Activated T-helper 2 cell treated with anti-CD3 and anti-CD28 coated beads, Interferon-gamma antibody, Interleukin-2, Interleukin-4, amounts not matched to agents 10 μg/mL and 5 μg/mL and 100 μg/mL, durations not matched to agents 14 hours and 24 hours and 36 hours (primary cell): ENCODE results near the gene E4F1. TPM values are rescaled to one million over a fixed set of nuclear protein-coding genes. Genes with fewer than 3 reads are reported as not detected.
A peak's percentile ranks its signal among the peaks of the same experiment; 100 is the strongest.

Experiments
- DNase-seq: peaks from one replicate; pipeline ENCODE4 v3.0.0; 2021; ENCODE audit warnings: low spot score
- H3K27ac Mint-ChIP-seq: one replicate; pipeline ENCODE4 v1.8.0; 2021; ENCODE audit warnings: mixed read lengths
- H3K27me3 Mint-ChIP-seq: one replicate; pipeline ENCODE4 v1.8.0; 2021; ENCODE audit warnings: low read depth, mixed read lengths
- H3K36me3 Mint-ChIP-seq: one replicate; pipeline ENCODE4 v1.8.0; 2021; ENCODE audit warnings: low read depth, mixed read lengths
- H3K4me1 Mint-ChIP-seq: one replicate; pipeline ENCODE4 v1.8.0; 2021; ENCODE audit warnings: low read depth, mixed read lengths
- H3K4me3 Mint-ChIP-seq: one replicate; pipeline ENCODE4 v1.8.0; 2021; ENCODE audit warnings: low read depth, mild to moderate bottlenecking, moderate library complexity, mixed read lengths
- H3K9me3 Mint-ChIP-seq: one replicate; pipeline ENCODE4 v1.8.0; 2021; ENCODE audit warnings: mixed read lengths
- intact Hi-C: fragments of 100-400 bp; cut with micrococcal nuclease; formaldehyde crosslinking; loops from one replicate; pipeline ENCODE4 v1.15.1; 2023
- total RNA-seq: library from RNA; stranded (reverse); gene quantifications from 2 replicates; pipeline ENCODE4 v1.2.3, GENCODE V29; 2022

E4F1 gene, protein sequence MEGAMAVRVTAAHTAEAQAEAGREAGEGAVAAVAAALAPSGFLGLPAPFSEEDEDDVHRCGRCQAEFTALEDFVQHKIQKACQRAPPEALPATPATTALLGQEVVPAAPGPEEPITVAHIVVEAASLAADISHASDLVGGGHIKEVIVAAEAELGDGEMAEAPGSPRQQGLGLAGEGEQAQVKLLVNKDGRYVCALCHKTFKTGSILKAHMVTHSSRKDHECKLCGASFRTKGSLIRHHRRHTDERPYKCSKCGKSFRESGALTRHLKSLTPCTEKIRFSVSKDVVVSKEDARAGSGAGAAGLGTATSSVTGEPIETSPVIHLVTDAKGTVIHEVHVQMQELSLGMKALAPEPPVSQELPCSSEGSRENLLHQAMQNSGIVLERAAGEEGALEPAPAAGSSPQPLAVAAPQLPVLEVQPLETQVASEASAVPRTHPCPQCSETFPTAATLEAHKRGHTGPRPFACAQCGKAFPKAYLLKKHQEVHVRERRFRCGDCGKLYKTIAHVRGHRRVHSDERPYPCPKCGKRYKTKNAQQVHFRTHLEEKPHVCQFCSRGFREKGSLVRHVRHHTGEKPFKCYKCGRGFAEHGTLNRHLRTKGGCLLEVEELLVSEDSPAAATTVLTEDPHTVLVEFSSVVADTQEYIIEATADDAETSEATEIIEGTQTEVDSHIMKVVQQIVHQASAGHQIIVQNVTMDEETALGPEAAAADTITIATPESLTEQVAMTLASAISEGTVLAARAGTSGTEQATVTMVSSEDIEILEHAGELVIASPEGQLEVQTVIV
- total RNA-seq, result 29.3 and 30.0 TPM in 2 replicates

DNA sequence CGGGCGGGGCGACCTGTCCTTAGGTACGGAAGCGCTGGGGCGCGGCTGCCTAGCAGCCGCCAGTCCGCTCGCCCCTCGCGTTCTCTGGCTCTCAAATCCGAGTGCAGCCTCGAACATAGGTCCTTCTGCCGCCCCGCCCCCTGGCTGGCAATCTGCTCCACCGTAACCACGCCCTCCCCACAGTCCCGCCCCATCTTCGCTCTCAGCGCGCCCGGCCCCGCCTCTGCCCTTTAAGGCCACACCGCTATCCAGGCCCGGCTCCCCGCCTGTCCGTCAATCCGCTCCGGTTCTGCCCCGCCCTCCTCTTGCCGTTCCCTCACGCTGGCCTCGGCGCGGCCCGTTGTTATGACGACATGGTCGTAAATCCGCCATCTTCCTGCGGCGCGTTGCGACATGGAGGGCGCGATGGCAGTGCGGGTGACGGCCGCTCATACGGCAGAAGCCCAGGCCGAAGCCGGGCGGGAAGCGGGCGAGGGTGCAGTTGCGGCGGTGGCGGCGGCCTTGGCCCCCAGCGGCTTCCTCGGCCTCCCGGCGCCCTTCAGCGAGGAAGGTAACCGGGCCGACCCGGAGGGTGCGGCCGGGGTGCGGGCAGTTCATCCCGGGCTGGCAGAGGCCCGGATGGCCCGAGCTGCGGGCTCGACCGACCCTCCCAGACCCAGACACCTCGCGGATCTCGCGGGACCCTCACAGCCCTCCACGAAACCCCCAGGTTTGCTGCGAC, at the start of gene E4F1:
E4F1 (plus strand) TSS at position 371 of the 721 bp plus-strand sequence; CDS start at position 394, 23 bp downstream.
- Mint-ChIP-seq H3K9me3 (no peaks in the 10 kb centered on the region), H3K4me3 (peak within 1 kb of the TSS; percentile 82), H3K36me3 (peaks cover 5% of the 10 kb centered on the region), H3K27me3 (no peaks in the 10 kb centered on the region), H3K4me1 (peaks cover 8% of the 10 kb centered on the region), H3K27ac (peak within 1 kb of the TSS; percentile 75)
- intact Hi-C loops, result loop anchor here (1.0 to 2.0 kb wide), 4 partner anchors 8 to 289 kb away; partner anchors contain the start of genes ATP6V0C, MLST8 and RNPS1
- peak; percentile 100 for DNase-seq

DNA sequence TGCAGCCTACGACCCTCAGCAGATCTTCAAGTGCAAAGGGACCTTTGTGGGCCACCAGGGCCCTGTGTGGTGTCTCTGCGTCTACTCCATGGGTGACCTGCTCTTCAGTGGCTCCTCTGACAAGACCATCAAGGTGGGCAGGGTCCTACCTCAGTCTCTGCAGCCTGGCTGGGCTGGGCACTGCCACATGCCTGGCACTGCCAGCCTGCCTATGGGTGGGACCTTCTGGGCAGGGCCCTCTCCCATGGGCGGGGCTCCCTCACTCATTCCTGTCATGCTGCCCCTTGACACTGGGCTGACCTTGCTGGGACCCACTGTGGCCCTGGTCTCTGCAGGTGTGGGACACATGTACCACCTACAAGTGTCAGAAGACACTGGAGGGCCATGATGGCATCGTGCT, 49.5 kb upstream of the E4F1 start:
- Mint-ChIP-seq H3K9me3 (no peaks in the 10 kb centered on the region), H3K27ac (no peak overlapping the region), H3K4me1 (no peaks in the 10 kb centered on the region), H3K27me3 (no peaks in the 10 kb centered on the region), H3K4me3 (no peak overlapping the region), H3K36me3 (peaks cover 20% of the 10 kb centered on the region)
- intact Hi-C loops, result no loop called here
- DNase-seq, result no peak

DNA sequence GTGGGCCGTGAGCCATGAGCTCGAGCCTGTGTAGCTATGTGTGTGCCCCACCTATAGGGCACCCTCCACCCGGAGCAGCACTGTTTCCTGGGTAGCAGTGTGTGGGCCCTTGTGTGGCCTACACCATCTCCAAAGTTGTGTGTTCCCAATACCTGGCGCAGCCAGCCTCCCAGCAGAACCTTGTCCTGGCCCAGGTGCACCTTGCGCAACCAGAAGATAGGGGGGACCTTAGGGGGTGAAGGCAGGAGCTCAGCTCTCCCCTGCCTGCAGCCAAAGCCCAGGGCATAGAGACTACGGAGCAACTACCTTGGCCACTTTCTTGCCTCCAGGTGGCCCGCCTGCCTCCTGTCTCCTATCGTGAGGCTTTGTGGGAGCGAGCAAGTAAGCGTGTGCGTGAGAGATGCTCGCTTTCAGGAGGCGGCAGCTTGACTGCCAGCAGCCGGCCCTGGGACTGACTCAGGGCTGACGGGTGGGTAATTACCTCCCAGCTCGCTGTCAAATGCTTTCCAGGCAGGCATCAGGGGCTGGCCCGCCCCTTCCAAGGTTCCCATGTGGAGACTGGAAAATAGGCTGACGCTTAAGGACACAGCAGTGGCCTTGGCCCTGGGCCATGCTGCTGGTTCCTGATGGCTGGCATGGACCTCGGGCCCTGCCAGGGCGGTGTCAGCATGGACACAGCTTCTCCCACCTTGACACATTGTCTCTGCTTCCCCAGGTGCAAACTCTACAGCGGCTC, 48.8 kb upstream of the E4F1 start:
- Mint-ChIP-seq H3K4me3 (no peak overlapping the region), H3K4me1 (no peaks in the 10 kb centered on the region), H3K36me3 (peaks cover 20% of the 10 kb centered on the region), H3K27ac (no peak overlapping the region), H3K27me3 (no peaks in the 10 kb centered on the region), H3K9me3 (no peaks in the 10 kb centered on the region)
- intact Hi-C loops, result no loop called here
- DNase-seq, result no peak

DNA sequence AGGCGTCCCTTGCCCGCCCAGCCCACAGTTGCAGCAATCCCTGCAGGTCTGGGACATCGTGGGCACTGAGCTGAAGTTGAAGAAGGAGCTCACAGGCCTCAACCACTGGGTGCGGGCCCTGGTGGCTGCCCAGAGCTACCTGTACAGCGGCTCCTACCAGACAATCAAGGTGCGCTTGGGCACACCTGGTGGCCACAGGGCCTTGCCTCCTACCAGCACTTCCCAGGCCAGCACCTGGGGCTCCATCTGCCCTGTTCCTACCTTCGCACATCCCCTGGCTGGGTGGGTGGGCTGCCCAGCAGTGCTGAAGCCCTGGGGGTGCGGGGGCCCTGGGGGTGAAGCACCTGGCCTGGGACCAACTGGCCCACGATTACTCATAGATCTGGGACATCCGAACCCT, 47.9 kb upstream of the E4F1 start:
- Mint-ChIP-seq H3K9me3 (no peaks in the 10 kb centered on the region), H3K27ac (no peak overlapping the region), H3K4me1 (no peaks in the 10 kb centered on the region), H3K36me3 (peaks cover 20% of the 10 kb centered on the region), H3K4me3 (no peak overlapping the region), H3K27me3 (no peaks in the 10 kb centered on the region)
- intact Hi-C loops, result no loop called here
- DNase-seq, result no peak

DNA sequence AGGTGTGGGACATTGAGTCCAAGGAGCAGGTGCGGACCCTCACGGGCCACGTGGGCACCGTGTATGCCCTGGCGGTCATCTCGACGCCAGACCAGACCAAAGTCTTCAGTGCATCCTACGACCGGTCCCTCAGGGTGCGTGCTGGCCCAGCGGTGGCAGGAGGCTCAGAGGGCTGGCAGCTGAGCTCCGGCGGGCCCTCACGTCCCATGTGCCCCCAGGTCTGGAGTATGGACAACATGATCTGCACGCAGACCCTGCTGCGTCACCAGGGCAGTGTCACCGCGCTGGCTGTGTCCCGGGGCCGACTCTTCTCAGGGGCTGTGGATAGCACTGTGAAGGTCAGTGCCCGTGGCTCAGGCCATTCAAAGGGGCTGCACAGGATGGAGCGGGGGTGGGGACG, 47.3 kb upstream of the E4F1 start:
- H3K27me3 Mint-ChIP-seq, result no peaks in the 10 kb centered on the region
- H3K36me3 Mint-ChIP-seq, result peaks cover 20% of the 10 kb centered on the region
- no peaks in the 10 kb centered on the region for H3K9me3 Mint-ChIP-seq
- H3K4me1 Mint-ChIP-seq, result no peaks in the 10 kb centered on the region
- H3K4me3 Mint-ChIP-seq, result no peak overlapping the region
- H3K27ac Mint-ChIP-seq, result no peak overlapping the region
- no peak for DNase-seq
- intact Hi-C loops, result no loop called here

DNA sequence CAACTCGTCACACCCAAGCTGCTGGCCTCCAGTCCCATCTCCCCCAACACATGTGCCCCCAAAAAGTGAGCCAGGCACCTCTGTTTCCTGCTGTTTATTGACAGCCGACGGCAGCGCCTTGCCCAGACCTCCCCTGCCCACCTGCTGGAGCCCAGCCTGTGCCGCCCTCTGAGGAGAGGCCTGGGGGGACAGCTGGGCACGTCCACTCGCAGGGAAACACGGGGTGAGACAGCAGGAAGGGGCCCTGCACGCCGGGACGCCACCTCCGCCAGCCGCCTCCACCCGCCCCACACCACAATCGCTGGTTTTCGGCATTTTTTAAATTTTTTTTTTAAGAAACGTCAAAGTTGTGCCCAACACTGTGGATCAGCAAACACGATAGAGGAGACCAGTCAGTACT, 46.3 kb upstream of the E4F1 start:
- Mint-ChIP-seq H3K27me3 (no peaks in the 10 kb centered on the region), H3K9me3 (no peaks in the 10 kb centered on the region), H3K4me3 (no peak overlapping the region), H3K4me1 (no peaks in the 10 kb centered on the region), H3K27ac (no peak overlapping the region), H3K36me3 (peaks cover 20% of the 10 kb centered on the region)
- DNase-seq, result no peak
- intact Hi-C loops, result no loop called here

DNA sequence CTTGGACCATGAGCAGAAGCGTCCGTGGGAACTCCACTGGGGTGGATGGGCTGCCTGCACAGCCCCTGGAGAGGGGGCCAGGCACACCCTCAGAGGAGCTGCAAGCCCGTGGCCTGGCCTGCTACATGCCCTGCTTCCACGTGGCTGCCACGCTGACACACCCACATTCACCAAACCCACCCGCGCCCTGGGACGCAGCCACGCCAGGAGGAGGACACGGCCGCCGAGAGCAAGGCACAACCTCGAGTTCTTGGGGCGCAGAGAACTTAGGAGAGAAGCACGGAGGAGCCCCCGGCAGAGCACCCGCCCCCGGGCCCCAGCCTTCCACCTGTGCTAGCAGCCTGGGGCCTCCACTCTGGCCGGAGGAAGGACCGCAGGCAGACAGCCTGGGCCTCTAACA, 45.8 kb upstream of the E4F1 start:
- Mint-ChIP-seq H3K9me3 (no peaks in the 10 kb centered on the region), H3K36me3 (peaks cover 20% of the 10 kb centered on the region), H3K4me3 (no peak overlapping the region), H3K27me3 (no peaks in the 10 kb centered on the region), H3K27ac (no peak overlapping the region), H3K4me1 (no peaks in the 10 kb centered on the region)
- intact Hi-C loops, result no loop called here
- DNase-seq, result no peak

DNA sequence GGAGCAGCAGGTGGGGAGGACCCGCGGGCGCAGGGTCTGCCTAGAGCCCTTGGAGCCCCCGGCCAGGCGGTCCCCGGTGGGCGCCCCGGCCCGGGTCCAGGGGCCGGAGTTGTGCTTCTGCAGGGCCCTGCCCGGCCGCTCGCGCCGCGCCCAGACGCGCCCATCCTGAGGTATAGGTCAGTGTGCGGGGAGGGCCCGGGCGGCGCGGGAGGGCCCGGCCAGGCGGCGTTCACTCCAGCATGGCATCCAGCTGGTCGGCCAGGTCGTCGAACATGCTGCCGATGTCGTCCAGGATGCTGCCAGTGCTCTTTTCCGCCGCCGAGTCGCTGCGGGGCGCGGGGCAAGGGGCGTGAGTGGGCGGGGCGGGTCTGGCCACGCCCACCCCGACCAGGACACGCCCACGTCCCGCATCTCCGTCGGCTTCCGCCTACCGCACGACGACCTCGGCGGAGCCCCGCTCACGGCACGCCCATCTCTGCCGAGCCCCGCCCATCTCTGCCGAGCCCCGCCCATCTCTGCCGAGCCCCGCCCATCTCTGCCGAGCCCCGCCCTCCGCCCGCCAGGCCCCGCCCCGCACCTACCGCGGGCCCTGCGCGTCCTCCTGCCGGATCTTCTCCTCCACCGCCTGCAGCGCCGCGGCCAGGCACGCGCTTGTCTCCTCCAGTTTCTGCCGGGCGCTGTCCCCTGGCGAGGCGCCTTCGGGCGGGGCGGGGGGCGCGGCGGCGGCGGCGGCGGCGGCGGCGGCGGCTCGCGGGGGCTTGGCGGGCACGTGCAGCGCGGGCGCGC, 44.9 kb upstream of the E4F1 start:
- Mint-ChIP-seq H3K4me3 (no peak overlapping the region), H3K4me1 (no peaks in the 10 kb centered on the region), H3K27me3 (no peaks in the 10 kb centered on the region), H3K36me3 (peaks cover 17% of the 10 kb centered on the region), H3K9me3 (no peaks in the 10 kb centered on the region), H3K27ac (no peak overlapping the region)
- no peak for DNase-seq
- intact Hi-C loops, result no loop called here

DNA sequence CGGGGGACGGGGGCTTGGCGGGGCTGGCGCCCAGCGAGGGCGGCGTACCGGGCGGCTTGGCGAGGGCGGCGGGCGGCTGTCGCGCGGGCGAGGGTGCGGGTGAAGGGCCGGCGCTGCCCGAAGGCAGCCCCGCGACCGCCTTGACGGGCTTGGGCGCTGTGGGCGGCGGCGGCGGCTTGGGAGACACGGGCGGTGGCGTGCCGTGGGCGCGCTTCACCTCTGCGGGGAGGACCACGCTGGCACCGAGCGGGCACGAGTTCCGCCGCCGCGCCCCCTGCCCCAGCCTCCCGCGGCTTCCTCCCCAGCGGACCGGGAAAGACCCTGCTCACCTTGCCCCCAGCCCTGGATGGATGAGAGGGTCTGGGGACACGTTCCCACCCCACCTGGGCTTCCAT, 44.3 kb upstream of the E4F1 start:
- Mint-ChIP-seq H3K27ac (no peak overlapping the region), H3K36me3 (peaks cover 14% of the 10 kb centered on the region)

DNA sequence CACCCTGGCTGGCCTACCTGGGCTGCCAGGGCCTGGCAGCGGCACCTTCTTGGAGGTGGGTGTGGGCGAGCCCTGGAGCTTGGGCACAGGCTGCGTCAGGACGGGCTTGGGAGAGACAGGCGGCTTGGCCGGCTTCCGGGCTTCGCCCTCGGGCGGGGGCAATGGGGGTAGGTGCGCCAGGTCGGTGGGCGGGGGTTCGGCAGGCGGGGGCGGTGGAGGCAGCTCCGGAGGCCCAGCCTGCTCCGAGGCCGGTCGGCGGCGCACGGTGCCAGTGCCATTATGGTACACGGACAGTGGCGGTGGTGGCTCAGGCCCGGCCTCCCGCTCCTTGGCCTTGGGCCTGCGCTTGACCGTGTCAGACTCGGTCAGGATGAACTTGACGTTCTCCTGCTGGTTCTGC, 43.8 kb upstream of the E4F1 start:
- no peaks in the 10 kb centered on the region for H3K4me1 Mint-ChIP-seq
- DNase-seq, result no peak
- intact Hi-C loops, result no loop called here
- peaks cover 9% of the 10 kb centered on the region for H3K36me3 Mint-ChIP-seq
- H3K27me3 Mint-ChIP-seq, result no peaks in the 10 kb centered on the region
- H3K9me3 Mint-ChIP-seq, result no peaks in the 10 kb centered on the region
- no peak overlapping the region for H3K4me3 Mint-ChIP-seq
- no peak overlapping the region for H3K27ac Mint-ChIP-seq

More for the DNA sequence above, 44.3 kb upstream of the E4F1 start:
- H3K9me3 Mint-ChIP-seq, result no peaks in the 10 kb centered on the region
- no peaks in the 10 kb centered on the region for H3K4me1 Mint-ChIP-seq
- DNase-seq, result no peak
- no peak overlapping the region for H3K4me3 Mint-ChIP-seq
- H3K27me3 Mint-ChIP-seq, result no peaks in the 10 kb centered on the region
- intact Hi-C loops, result no loop called here

DNA sequence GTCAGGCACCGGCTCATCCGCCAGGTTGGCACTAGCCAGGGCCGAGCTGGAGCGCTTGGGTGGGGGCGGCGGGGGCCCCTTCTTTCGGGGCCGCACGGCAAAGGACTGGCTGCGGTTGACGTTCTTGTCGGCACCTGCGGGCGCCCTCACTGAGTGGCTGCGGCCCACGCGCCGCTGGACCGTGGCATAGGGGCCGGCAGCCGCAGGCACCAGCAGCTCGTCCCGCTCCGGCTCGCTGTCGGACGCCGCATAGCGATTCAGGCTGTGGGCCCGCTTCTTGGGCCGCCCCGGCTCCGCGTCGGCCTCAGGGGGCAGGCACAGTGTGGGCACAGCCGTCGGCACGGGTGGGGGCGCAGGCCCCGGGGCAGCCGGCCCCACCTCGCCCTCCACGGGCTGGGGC, 42.9 kb upstream of the E4F1 start:
- Mint-ChIP-seq H3K4me3 (no peak overlapping the region), H3K4me1 (no peaks in the 10 kb centered on the region)

More for the DNA sequence above, 42.9 kb upstream of the E4F1 start:
- H3K36me3 Mint-ChIP-seq, result peaks cover 8% of the 10 kb centered on the region
- no peaks in the 10 kb centered on the region for H3K27me3 Mint-ChIP-seq
- H3K9me3 Mint-ChIP-seq, result no peaks in the 10 kb centered on the region
- no peak overlapping the region for H3K27ac Mint-ChIP-seq
- DNase-seq, result no peak
- intact Hi-C loops, result no loop called here
